OCI-LY1 (cell line): ENCODE measurements around the gene EML5.

Experiments
- H2AFZ ChIP-seq: fragments of 200-600 bp; sonication (generic), shearing (Covaris generic); 2 replicates; pipeline ENCODE4 v1.6.0; 2014; ENCODE audit warnings: antibody characterized with exemption, mild to moderate bottlenecking, low read length
- H3F3A ChIP-seq: fragments of 200-600 bp; sonication (generic), shearing (Covaris generic); 2 replicates; pipeline ENCODE4 v1.6.0; 2014; ENCODE audit warnings: mild to moderate bottlenecking, antibody characterized with exemption, low read length, moderate library complexity; ENCODE audit not compliant: insufficient read depth
- H3K27ac ChIP-seq: fragments of 200-600 bp; sonication (generic); 2 replicates; pipeline ENCODE4 v1.5.1; 2014; ENCODE audit warnings: low read length, mixed run types, mild to moderate bottlenecking, low read depth; ENCODE audit not compliant: poor library complexity, severe bottlenecking
- H3K27me3 ChIP-seq: fragments of 200-600 bp; sonication (generic); 2 replicates; pipeline ENCODE4 v1.6.0; 2014; ENCODE audit warnings: antibody characterized with exemption, mild to moderate bottlenecking, low read length, moderate library complexity; ENCODE audit not compliant: insufficient read depth
- H3K36me3 ChIP-seq: fragments of 200-600 bp; sonication (generic); 2 replicates; pipeline ENCODE4 v1.6.1; 2014; ENCODE audit warnings: mild to moderate bottlenecking, antibody characterized with exemption, low read length, moderate library complexity, mixed read lengths; ENCODE audit not compliant: insufficient read depth
- H3K4me1 ChIP-seq: fragments of 200-600 bp; sonication (generic); 2 replicates; pipeline ENCODE4 v1.5.1; 2014; ENCODE audit warnings: mild to moderate bottlenecking, low read length, moderate library complexity; ENCODE audit not compliant: insufficient read depth, severe bottlenecking
- H3K4me2 ChIP-seq: fragments of 200-600 bp; sonication (generic), shearing (Covaris generic); 2 replicates; pipeline ENCODE4 v1.6.1; 2014; ENCODE audit warnings: low read length
- H3K4me3 ChIP-seq: fragments of 200-600 bp; sonication (generic); 2 replicates; pipeline ENCODE4 v1.5.1; 2014; ENCODE audit warnings: low read length, low read depth, mild to moderate bottlenecking, mixed read lengths; ENCODE audit not compliant: poor library complexity, severe bottlenecking
- H3K79me2 ChIP-seq: fragments of 200-600 bp; shearing (Covaris generic); 2 replicates; pipeline ENCODE4 v1.6.1; 2016; ENCODE audit warnings: mixed run types, low read length, mixed read lengths; ENCODE audit not compliant: insufficient read depth
- H3K9ac ChIP-seq: fragments of 200-600 bp; sonication (generic), shearing (Covaris generic); 2 replicates; pipeline ENCODE4 v1.6.1; 2014; ENCODE audit warnings: mild to moderate bottlenecking, low read length, mixed read lengths
- H3K9me2 ChIP-seq: fragments of 200-600 bp; sonication (generic), shearing (Covaris generic); 2 replicates; pipeline ENCODE4 v1.6.1; 2014; ENCODE audit warnings: low read depth, mild to moderate bottlenecking, low read length, mixed read lengths
- H3K9me3 ChIP-seq: fragments of 200-600 bp; shearing (Covaris generic); 2 replicates; pipeline ENCODE4 v1.6.1; 2014; ENCODE audit warnings: low read length, mixed read lengths
- H4K20me1 ChIP-seq: fragments of 200-600 bp; sonication (generic), shearing (Covaris generic); 2 replicates; pipeline ENCODE4 v1.6.0; 2016; ENCODE audit warnings: mild to moderate bottlenecking, low read length; ENCODE audit not compliant: insufficient read depth
- CTCF ChIP-seq: fragments of 200-600 bp; sonication (generic), shearing (Covaris generic); IDR thresholded peaks from 2 replicates; pipeline ENCODE4 v1.5.1; 2017; ENCODE audit warnings: mild to moderate bottlenecking, antibody characterized with exemption, low read length, moderate library complexity, mixed read lengths
- EZH2 ChIP-seq: fragments of 200-600 bp; sonication (generic), shearing (Covaris generic); IDR thresholded peaks from 2 replicates; pipeline ENCODE4 v1.8.0; 2017; ENCODE audit warnings: borderline replicate concordance, mixed run types, mild to moderate bottlenecking, antibody characterized with exemption, low read length, moderate library complexity, mixed read lengths

The EML5 gene

GRCh38 chr14:88746052-88746451, 46.7 kb downstream of the EML5 start:
- H3K79me2 ChIP-seq = no peaks in the 10 kb centered on the region
- H3K9me3 ChIP-seq = no peaks in the 10 kb centered on the region
- H4K20me1 ChIP-seq = no peaks in the 10 kb centered on the region
- H3K4me1 ChIP-seq = no peaks in the 10 kb centered on the region
- no peak for TF ChIP-seq CTCF
- TF ChIP-seq EZH2 = no peak
- H3K9ac ChIP-seq = no peak overlapping the region
- no peaks in the 10 kb centered on the region for H3K9me2 ChIP-seq
- no peak overlapping the region for H3K4me3 ChIP-seq
- no peaks in the 10 kb centered on the region for H3F3A ChIP-seq
- H3K4me2 ChIP-seq = no peak overlapping the region
- H2AFZ ChIP-seq = no peak overlapping the region
- no peaks in the 10 kb centered on the region for H3K36me3 ChIP-seq
- no peaks in the 10 kb centered on the region for H3K27me3 ChIP-seq
- no peak overlapping the region for H3K27ac ChIP-seq

- no peaks in the 10 kb centered on the region for H4K20me1 ChIP-seq
- H3K79me2 ChIP-seq = no peaks in the 10 kb centered on the region
- no peak for TF ChIP-seq CTCF
- no peak for TF ChIP-seq EZH2
- no peaks in the 10 kb centered on the region for H3K9me3 ChIP-seq
- H3F3A ChIP-seq = no peaks in the 10 kb centered on the region
- no peaks in the 10 kb centered on the region for H3K36me3 ChIP-seq
- no peak overlapping the region for H3K27ac ChIP-seq
- no peak overlapping the region for H3K4me2 ChIP-seq
- H2AFZ ChIP-seq = no peak overlapping the region
- H3K4me3 ChIP-seq = no peak overlapping the region
- no peaks in the 10 kb centered on the region for H3K9me2 ChIP-seq
- H3K4me1 ChIP-seq = no peaks in the 10 kb centered on the region
- no peaks in the 10 kb centered on the region for H3K27me3 ChIP-seq
- H3K9ac ChIP-seq = no peak overlapping the region
Measured at GRCh38 chr14:88737245-88737644, 55.5 kb downstream of the EML5 start.

- Histone ChIP-seq H3K9me2 (no peaks in the 10 kb centered on the region), H3K27me3 (no peaks in the 10 kb centered on the region), H3K4me1 (no peaks in the 10 kb centered on the region), H3K79me2 (no peaks in the 10 kb centered on the region), H3K9me3 (no peaks in the 10 kb centered on the region), H3F3A (no peaks in the 10 kb centered on the region), H3K9ac (no peak overlapping the region), H3K27ac (no peak overlapping the region), H4K20me1 (no peaks in the 10 kb centered on the region), H3K36me3 (no peaks in the 10 kb centered on the region), H3K4me2 (no peak overlapping the region), H2AFZ (no peak overlapping the region), H3K4me3 (no peak overlapping the region)
- no peak for TF ChIP-seq CTCF
- no peak for TF ChIP-seq EZH2
Measured at GRCh38 chr14:88733121-88733520, 59.6 kb downstream of the EML5 start.
